ENCODE data around the gene IL22RA1. TPM values are rescaled to one million over a fixed set of nuclear protein-coding genes. Genes with fewer than 3 reads are reported as not detected.

The IL22RA1 gene
- total and polyA plus RNA-seq, 9 of the 15 experiments (the other 6 are each of a cell fraction or from before 2014, with no cell fraction given) = not detected

DNA sequence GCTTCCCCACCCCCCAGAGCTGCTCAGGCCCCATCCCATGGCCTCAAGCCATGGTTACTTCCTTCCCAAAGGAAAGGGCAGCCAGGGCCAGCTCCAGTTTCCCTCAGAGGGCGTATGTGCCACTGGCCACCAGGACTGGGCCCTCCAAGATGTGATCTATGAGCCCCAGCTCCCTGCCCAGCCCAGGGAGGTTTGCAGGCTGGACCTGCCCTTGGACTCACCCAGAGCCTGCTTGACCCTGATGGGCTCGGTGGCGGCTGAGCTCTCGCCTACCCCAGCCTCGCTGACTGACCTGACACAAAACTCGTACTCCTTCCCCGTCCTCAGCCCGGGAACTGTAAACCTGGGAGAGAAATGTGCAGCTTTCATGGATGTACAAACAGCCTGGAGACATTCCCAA, 60.6 kb downstream of the IL22RA1 start (continued):
- TF ChIP-seq, protein P1, sequence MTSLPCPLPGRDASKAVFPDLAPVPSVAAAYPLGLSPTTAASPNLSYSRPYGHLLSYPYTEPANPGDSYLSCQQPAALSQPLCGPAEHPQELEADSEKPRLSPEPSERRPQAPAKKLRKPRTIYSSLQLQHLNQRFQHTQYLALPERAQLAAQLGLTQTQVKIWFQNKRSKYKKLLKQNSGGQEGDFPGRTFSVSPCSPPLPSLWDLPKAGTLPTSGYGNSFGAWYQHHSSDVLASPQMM (CRISPR knock-in tag; IDR thresholded peaks at IDR 0.05) = no peak
- no peak for TF ChIP-seq CSDE1 (IDR thresholded peaks at IDR 0.05)
- TF ChIP-seq C11orf30 (IDR thresholded peaks at IDR 0.05; ENCODE audit: low read depth) = no peak
- TF ChIP-seq, protein P2, sequence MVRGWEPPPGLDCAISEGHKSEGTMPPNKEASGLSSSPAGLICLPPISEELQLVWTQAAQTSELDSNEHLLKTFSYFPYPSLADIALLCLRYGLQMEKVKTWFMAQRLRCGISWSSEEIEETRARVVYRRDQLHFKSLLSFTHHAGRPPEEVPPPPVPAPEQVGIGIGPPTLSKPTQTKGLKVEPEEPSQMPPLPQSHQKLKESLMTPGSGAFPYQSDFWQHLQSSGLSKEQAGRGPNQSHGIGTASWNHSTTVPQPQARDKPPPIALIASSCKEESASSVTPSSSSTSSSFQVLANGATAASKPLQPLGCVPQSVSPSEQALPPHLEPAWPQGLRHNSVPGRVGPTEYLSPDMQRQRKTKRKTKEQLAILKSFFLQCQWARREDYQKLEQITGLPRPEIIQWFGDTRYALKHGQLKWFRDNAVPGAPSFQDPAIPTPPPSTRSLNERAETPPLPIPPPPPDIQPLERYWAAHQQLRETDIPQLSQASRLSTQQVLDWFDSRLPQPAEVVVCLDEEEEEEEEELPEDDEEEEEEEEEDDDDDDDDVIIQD (CRISPR knock-in tag; IDR thresholded peaks at IDR 0.05) = no peak
- TF ChIP-seq, protein P3, sequence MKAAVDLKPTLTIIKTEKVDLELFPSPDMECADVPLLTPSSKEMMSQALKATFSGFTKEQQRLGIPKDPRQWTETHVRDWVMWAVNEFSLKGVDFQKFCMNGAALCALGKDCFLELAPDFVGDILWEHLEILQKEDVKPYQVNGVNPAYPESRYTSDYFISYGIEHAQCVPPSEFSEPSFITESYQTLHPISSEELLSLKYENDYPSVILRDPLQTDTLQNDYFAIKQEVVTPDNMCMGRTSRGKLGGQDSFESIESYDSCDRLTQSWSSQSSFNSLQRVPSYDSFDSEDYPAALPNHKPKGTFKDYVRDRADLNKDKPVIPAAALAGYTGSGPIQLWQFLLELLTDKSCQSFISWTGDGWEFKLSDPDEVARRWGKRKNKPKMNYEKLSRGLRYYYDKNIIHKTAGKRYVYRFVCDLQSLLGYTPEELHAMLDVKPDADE (conservative IDR thresholded peaks at IDR 0.05; ENCODE audit: control insufficient read depth, low read depth, low read length) = no peak
- TF ChIP-seq ESRRA (IDR thresholded peaks at IDR 0.05; ENCODE audit: borderline replicate concordance, low read depth) = no peak
- no peak for TF ChIP-seq ZNF143 (CRISPR knock-in tag; IDR thresholded peaks at IDR 0.05)

DNA sequence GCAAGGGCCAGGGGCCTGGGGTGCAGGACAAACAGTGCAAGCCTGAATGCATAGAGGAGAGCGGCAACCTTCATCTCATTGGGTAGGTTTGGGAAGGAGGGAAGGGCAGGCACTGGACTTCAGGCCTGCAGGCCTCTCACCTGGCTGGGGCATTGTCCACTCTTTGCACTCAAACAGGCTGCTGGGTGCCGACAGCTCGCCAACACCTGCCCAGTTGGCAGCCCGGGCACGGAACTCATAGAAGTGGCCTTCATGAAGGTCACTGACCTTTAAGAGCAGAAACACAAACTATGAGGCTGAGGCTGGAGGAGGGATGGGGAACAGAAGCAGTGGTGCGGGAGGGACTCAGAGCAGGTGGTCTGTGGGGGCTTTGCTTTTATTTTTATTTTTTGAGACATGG, 61.8 kb downstream of the IL22RA1 start:
- intact Hi-C loops (cut with micrococcal nuclease) (no loop called here), in situ Hi-C loops (cut with MboI) (no loop called here)
- FAIRE-seq (no peak), ATAC-seq (no peak), DNase-seq (ENCODE audit: extremely low read depth in 1 of 4, low spot score in 3 of 4) (no peak)
- Histone ChIP-seq H3K27ac (ENCODE audit: extremely low read depth, low read depth, low read length) (no peak overlapping the region), H3K27me3 (ENCODE audit: control insufficient read depth in 2 of 2, insufficient read depth in 2 of 2, low read length in 2 of 2) (peaks cover 42 to 71% of the 10 kb centered on the region in 2 experiments), H3K4me1 (replicated peaks in 1 of 2; ENCODE audit: control insufficient read depth in 2 of 2, insufficient read depth in 2 of 2, low read length in 2 of 2) (no peaks in the 10 kb centered on the region), H4K20me1 (replicated peaks; ENCODE audit: control insufficient read depth, insufficient read depth, low read length) (no peaks in the 10 kb centered on the region), H3K36me3 (ENCODE audit: control insufficient read depth, insufficient read depth, low read length) (no peaks in the 10 kb centered on the region), H3K9me3 (replicated peaks; ENCODE audit: control insufficient read depth, insufficient read depth, low read depth, low read length) (no peaks in the 10 kb centered on the region), H3K9me1 (ENCODE audit: control insufficient read depth, insufficient read depth, low read length) (no peaks in the 10 kb centered on the region), H2AFZ (ENCODE audit: low read depth, low read length) (no peak overlapping the region), H3K79me2 (ENCODE audit: control insufficient read depth, insufficient read depth, low read length) (no peaks in the 10 kb centered on the region), H3K4me3 (no peak overlapping the region), H3K4me2 (ENCODE audit: insufficient read depth, low read length) (no peak overlapping the region), H3K9ac (ENCODE audit: insufficient read depth in 1 of 2, low read depth in 2 of 2, low read length in 2 of 2) (no peak overlapping the region)
- 8% methylated on average over 6 of the region's 6 CpGs for WGBS (ENCODE audit: insufficient coverage, low coverage, missing lambda C conversion rate)
- BruUV-seq (replicated peaks) = no TSS peak
- ChIA-PET CTCF (ENCODE audit: low intra/inter-chr PET ratio) (no interaction called here), POLR2A (no interaction called here)
- no peak for TF ChIP-seq MCM2 (IDR thresholded peaks at IDR 0.05; ENCODE audit: low read depth)
- TF ChIP-seq HIVEP1 (CRISPR knock-in tag; IDR thresholded peaks at IDR 0.05) = no peak
- TF ChIP-seq MYNN (IDR thresholded peaks at IDR 0.05) = no peak
- TF ChIP-seq MYNN (CRISPR knock-in tag; IDR thresholded peaks at IDR 0.05) = no peak
- no peak for TF ChIP-seq IRF2 (CRISPR knock-in tag; IDR thresholded peaks at IDR 0.05)
- TF ChIP-seq HCFC1 (IDR thresholded peaks at IDR 0.05; ENCODE audit: low read depth, low read length) = no peak
- no peak for TF ChIP-seq ZNF146 (CRISPR knock-in tag; IDR thresholded peaks at IDR 0.05; ENCODE audit: unreplicated experiment)
- no peak for TF ChIP-seq ESRRB (CRISPR knock-in tag; IDR thresholded peaks at IDR 0.05; ENCODE audit: borderline replicate concordance)
- TF ChIP-seq HEY1 (CRISPR knock-in tag; IDR thresholded peaks at IDR 0.05; ENCODE audit: borderline replicate concordance) = no peak
- TF ChIP-seq SRF (CRISPR knock-in tag; IDR thresholded peaks at IDR 0.05) = no peak
- no peak for TF ChIP-seq SOX6 (IDR thresholded peaks at IDR 0.05)
- TF ChIP-seq ZNF695 (CRISPR knock-in tag; IDR thresholded peaks at IDR 0.05) = no peak
- no peak for TF ChIP-seq ZNF143 (CRISPR knock-in tag; IDR thresholded peaks at IDR 0.05)
- no peak for TF ChIP-seq FOXK2 (conservative IDR thresholded peaks at IDR 0.05 in 1 of 2, IDR thresholded peaks at IDR 0.05 in 1 of 2; ENCODE audit: low read depth in 2 of 2)
- TF ChIP-seq MAFK (IDR thresholded peaks at IDR 0.05; ENCODE audit: low read length) = no peak
- TF ChIP-seq HNRNPL (IDR thresholded peaks at IDR 0.05; ENCODE audit: low read depth, low read length) = no peak
- TF ChIP-seq RBFOX2 (IDR thresholded peaks at IDR 0.05; ENCODE audit: low read depth, low read length) = no peak

All from K562 (cell line).